IPS-11a (cell line): Measurements from ENCODE around the gene ABCA5.

ENCODE experiments used
- H3K4me3 ChIP-seq: one replicate; pipeline ENCODE4 v1.5.1; 2013; ENCODE audit warnings: low read depth, low read length, control low read depth

Gene ABCA5

GRCh38 chr17:69327060-69327831, at the start of gene ABCA5:
Gene ABCA5, minus strand, starts transcription at chr17:69327133. Its CDS starts 12,718 bp downstream, at chr17:69314415.
- H3K4me3 ChIP-seq: peak within 1 kb of the TSS; percentile 86

GRCh38 chr17:69375229-69375628, 48.3 kb upstream of the ABCA5 start:
- no peak overlapping the region for H3K4me3 ChIP-seq

GRCh38 chr17:69373069-69373468, 46.1 kb upstream of the ABCA5 start:
- no peak overlapping the region for H3K4me3 ChIP-seq

GRCh38 chr17:69367298-69367697, 40.4 kb upstream of the ABCA5 start:
- no peak overlapping the region for H3K4me3 ChIP-seq

- no peak overlapping the region for H3K4me3 ChIP-seq
Observed at GRCh38 chr17:69363488-69364210, 36.7 kb upstream of the ABCA5 start.

- no peak overlapping the region for H3K4me3 ChIP-seq
Observed at GRCh38 chr17:69361156-69361555, 34.2 kb upstream of the ABCA5 start.

- no peak overlapping the region for H3K4me3 ChIP-seq
Observed at GRCh38 chr17:69358688-69359596, 32.0 kb upstream of the ABCA5 start.

GRCh38 chr17:69357701-69358100, 30.8 kb upstream of the ABCA5 start:
- no peak overlapping the region for H3K4me3 ChIP-seq

- no peak overlapping the region for H3K4me3 ChIP-seq
Observed at GRCh38 chr17:69356625-69357024, 29.7 kb upstream of the ABCA5 start.

- no peak overlapping the region for H3K4me3 ChIP-seq
Observed at GRCh38 chr17:69350911-69351310, 24.0 kb upstream of the ABCA5 start.

GRCh38 chr17:69348429-69348828, 21.5 kb upstream of the ABCA5 start:
- H3K4me3 ChIP-seq: no peak overlapping the region

- H3K4me3 ChIP-seq: no peak overlapping the region
Observed at GRCh38 chr17:69346766-69347165, 19.8 kb upstream of the ABCA5 start.

GRCh38 chr17:69344939-69345338, 18.0 kb upstream of the ABCA5 start:
- H3K4me3 ChIP-seq: no peak overlapping the region

GRCh38 chr17:69342896-69343644, 16.1 kb upstream of the ABCA5 start:
- H3K4me3 ChIP-seq: no peak overlapping the region

- H3K4me3 ChIP-seq: no peak overlapping the region
Observed at GRCh38 chr17:69339937-69340336, 13.0 kb upstream of the ABCA5 start.

- H3K4me3 ChIP-seq: no peak overlapping the region
Observed at GRCh38 chr17:69336996-69337395, 10.1 kb upstream of the ABCA5 start.

- H3K4me3 ChIP-seq: no peak overlapping the region
Observed at GRCh38 chr17:69336580-69336979, 9.6 kb upstream of the ABCA5 start.

- no peak overlapping the region for H3K4me3 ChIP-seq
Observed at GRCh38 chr17:69335058-69335457, 8.1 kb upstream of the ABCA5 start.

GRCh38 chr17:69333561-69333960, 6.6 kb upstream of the ABCA5 start:
- no peak overlapping the region for H3K4me3 ChIP-seq

- H3K4me3 ChIP-seq: no peak overlapping the region
Observed at GRCh38 chr17:69331756-69332155, 4.8 kb upstream of the ABCA5 start.
